Measurements from ENCODE around the gene ARAP1.

ARAP1 gene

GRCh38 chr11:72661486-72661885 lies 90.7 kb downstream of the ARAP1 start:
- Histone ChIP-seq H3K9me3 (ENCODE audit: control extremely low read depth in 1 of 5, control insufficient read depth in 4 of 5, insufficient read depth in 2 of 5, low read depth in 1 of 5, low read length in 4 of 5) (no peaks in the 10 kb centered on the region), H3K36me3 (ENCODE audit: control insufficient read depth in 4 of 4, insufficient read depth in 4 of 4, low read length in 3 of 4) (no peaks in the 10 kb centered on the region), H3K27ac (ENCODE audit: insufficient read depth in 1 of 2, low read depth in 1 of 2, low read length in 2 of 2, poor library complexity in 1 of 2, severe bottlenecking in 2 of 2) (no peak overlapping the region), H3K27me3 (replicated peaks in 2 of 5; ENCODE audit: control insufficient read depth in 4 of 5, insufficient read depth in 5 of 5, low read length in 4 of 5) (peaks cover 0 to 9% (median 0%) of the 10 kb centered on the region in 5 experiments), H3K4me1 (ENCODE audit: control extremely low read depth in 1 of 4, control insufficient read depth in 4 of 4, insufficient read depth in 4 of 4, low read length in 3 of 4) (no peaks in the 10 kb centered on the region), H3K4me3 (ENCODE audit: control insufficient read depth in 1 of 7, extremely low read depth in 1 of 7, insufficient read depth in 4 of 7, low read depth in 2 of 7, low read length in 6 of 7) (no peak overlapping the region)
- no peak for DNase-seq
- WGBS (ENCODE audit: insufficient coverage), result 96% methylated on average over 8 of the region's 9 CpGs
- CTCF ChIA-PET, result no interaction called here
- POLR2A ChIA-PET, result no interaction called here

GRCh38 chr11:72658989-72659640 lies 93.1 kb downstream of the ARAP1 start:
- ChIA-PET POLR2A (no interaction called here), CTCF (interaction anchor here (1.2 to 1.4 kb wide), 2 partner anchors 9 to 25 kb away, joined by 3 to 4 read pairs; no protein-coding TSS in a partner anchor)
- Histone ChIP-seq H3K9me3 (ENCODE audit: control extremely low read depth in 1 of 5, control insufficient read depth in 4 of 5, insufficient read depth in 2 of 5, low read depth in 1 of 5, low read length in 4 of 5) (no peaks in the 10 kb centered on the region), H3K4me3 (ENCODE audit: control insufficient read depth in 1 of 7, extremely low read depth in 1 of 7, insufficient read depth in 4 of 7, low read depth in 2 of 7, low read length in 6 of 7) (no peak overlapping the region), H3K27me3 (replicated peaks in 2 of 5; ENCODE audit: control insufficient read depth in 4 of 5, insufficient read depth in 5 of 5, low read length in 4 of 5) (peaks cover 0 to 5% (median 0%) of the 10 kb centered on the region in 5 experiments), H3K36me3 (ENCODE audit: control insufficient read depth in 4 of 4, insufficient read depth in 4 of 4, low read length in 3 of 4) (no peaks in the 10 kb centered on the region), H3K4me1 (ENCODE audit: control extremely low read depth in 1 of 4, control insufficient read depth in 4 of 4, insufficient read depth in 4 of 4, low read length in 3 of 4) (no peaks in the 10 kb centered on the region), H3K27ac (ENCODE audit: insufficient read depth in 1 of 2, low read depth in 1 of 2, low read length in 2 of 2, poor library complexity in 1 of 2, severe bottlenecking in 2 of 2) (no peak overlapping the region)
- no peak for DNase-seq
- 98% methylated on average over 5 of the region's 9 CpGs for WGBS (ENCODE audit: insufficient coverage)

GRCh38 chr11:72657411-72658100 lies 94.7 kb downstream of the ARAP1 start:
- ChIA-PET CTCF (interaction anchor here (1.2 kb wide), 1 partner anchor 26 kb away, joined by 4 read pairs; no protein-coding TSS in a partner anchor), POLR2A (no interaction called here)
- Histone ChIP-seq H3K9me3 (ENCODE audit: control extremely low read depth in 1 of 5, control insufficient read depth in 4 of 5, insufficient read depth in 2 of 5, low read depth in 1 of 5, low read length in 4 of 5) (no peaks in the 10 kb centered on the region), H3K27ac (ENCODE audit: insufficient read depth in 1 of 2, low read depth in 1 of 2, low read length in 2 of 2, poor library complexity in 1 of 2, severe bottlenecking in 2 of 2) (no peak overlapping the region), H3K27me3 (replicated peaks in 2 of 5; ENCODE audit: control insufficient read depth in 4 of 5, insufficient read depth in 5 of 5, low read length in 4 of 5) (peaks cover 0 to 5% (median 0%) of the 10 kb centered on the region in 5 experiments), H3K4me1 (ENCODE audit: control extremely low read depth in 1 of 4, control insufficient read depth in 4 of 4, insufficient read depth in 4 of 4, low read length in 3 of 4) (no peaks in the 10 kb centered on the region), H3K4me3 (ENCODE audit: control insufficient read depth in 1 of 7, extremely low read depth in 1 of 7, insufficient read depth in 4 of 7, low read depth in 2 of 7, low read length in 6 of 7) (no peak overlapping the region), H3K36me3 (ENCODE audit: control insufficient read depth in 4 of 4, insufficient read depth in 4 of 4, low read length in 3 of 4) (no peaks in the 10 kb centered on the region)
- DNase-seq, result no peak
- WGBS (ENCODE audit: insufficient coverage), result no CpG with 5 or more reads among the region's 6 CpGs

GRCh38 chr11:72655896-72656464 lies 96.2 kb downstream of the ARAP1 start:
- no peaks in the 10 kb centered on the region for H3K4me1 ChIP-seq (ENCODE audit: control extremely low read depth in 1 of 4, control insufficient read depth in 4 of 4, insufficient read depth in 4 of 4, low read length in 3 of 4)
- H3K27me3 ChIP-seq (replicated peaks in 2 of 5; ENCODE audit: control insufficient read depth in 4 of 5, insufficient read depth in 5 of 5, low read length in 4 of 5), result peaks cover 0 to 5% (median 0%) of the 10 kb centered on the region in 5 experiments
- POLR2A ChIA-PET, result no interaction called here
- no peak overlapping the region for H3K4me3 ChIP-seq (ENCODE audit: control insufficient read depth in 1 of 7, extremely low read depth in 1 of 7, insufficient read depth in 4 of 7, low read depth in 2 of 7, low read length in 6 of 7)
- no peak for DNase-seq
- CTCF ChIA-PET, result interaction anchor here (1.0 to 1.4 kb wide), 3 partner anchors 12 to 65 kb away, joined by 3 to 5 read pairs (median 3); no protein-coding TSS in a partner anchor
- no peaks in the 10 kb centered on the region for H3K36me3 ChIP-seq (ENCODE audit: control insufficient read depth in 4 of 4, insufficient read depth in 4 of 4, low read length in 3 of 4)
- H3K9me3 ChIP-seq (ENCODE audit: control extremely low read depth in 1 of 5, control insufficient read depth in 4 of 5, insufficient read depth in 2 of 5, low read depth in 1 of 5, low read length in 4 of 5), result no peaks in the 10 kb centered on the region
- WGBS (ENCODE audit: insufficient coverage), result 89% methylated on average over 10 of the region's 11 CpGs
- no peak overlapping the region for H3K27ac ChIP-seq (ENCODE audit: insufficient read depth in 1 of 2, low read depth in 1 of 2, low read length in 2 of 2, poor library complexity in 1 of 2, severe bottlenecking in 2 of 2)

GRCh38 chr11:72655014-72655413 lies 97.2 kb downstream of the ARAP1 start:
- no peak for DNase-seq
- Histone ChIP-seq H3K27ac (ENCODE audit: insufficient read depth in 1 of 2, low read depth in 1 of 2, low read length in 2 of 2, poor library complexity in 1 of 2, severe bottlenecking in 2 of 2) (no peak overlapping the region), H3K27me3 (replicated peaks in 2 of 5; ENCODE audit: control insufficient read depth in 4 of 5, insufficient read depth in 5 of 5, low read length in 4 of 5) (peaks cover 0 to 5% (median 0%) of the 10 kb centered on the region in 5 experiments), H3K4me3 (ENCODE audit: control insufficient read depth in 1 of 7, extremely low read depth in 1 of 7, insufficient read depth in 4 of 7, low read depth in 2 of 7, low read length in 6 of 7) (no peak overlapping the region), H3K36me3 (ENCODE audit: control insufficient read depth in 4 of 4, insufficient read depth in 4 of 4, low read length in 3 of 4) (no peaks in the 10 kb centered on the region), H3K9me3 (ENCODE audit: control extremely low read depth in 1 of 5, control insufficient read depth in 4 of 5, insufficient read depth in 2 of 5, low read depth in 1 of 5, low read length in 4 of 5) (no peaks in the 10 kb centered on the region), H3K4me1 (ENCODE audit: control extremely low read depth in 1 of 4, control insufficient read depth in 4 of 4, insufficient read depth in 4 of 4, low read length in 3 of 4) (no peaks in the 10 kb centered on the region)
- CTCF ChIA-PET, result interaction anchor here (1.2 to 1.4 kb wide), 2 partner anchors 20 to 29 kb away, joined by 3 to 5 read pairs; no protein-coding TSS in a partner anchor
- 75% methylated on average over 6 of the region's 8 CpGs for WGBS (ENCODE audit: insufficient coverage)
- POLR2A ChIA-PET, result no interaction called here

- Histone ChIP-seq H3K4me3 (ENCODE audit: control insufficient read depth in 1 of 7, extremely low read depth in 1 of 7, insufficient read depth in 4 of 7, low read depth in 2 of 7, low read length in 6 of 7) (no peak overlapping the region), H3K9me3 (ENCODE audit: control extremely low read depth in 1 of 5, control insufficient read depth in 4 of 5, insufficient read depth in 2 of 5, low read depth in 1 of 5, low read length in 4 of 5) (no peaks in the 10 kb centered on the region), H3K27ac (ENCODE audit: insufficient read depth in 1 of 2, low read depth in 1 of 2, low read length in 2 of 2, poor library complexity in 1 of 2, severe bottlenecking in 2 of 2) (no peak overlapping the region), H3K4me1 (ENCODE audit: control extremely low read depth in 1 of 4, control insufficient read depth in 4 of 4, insufficient read depth in 4 of 4, low read length in 3 of 4) (no peaks in the 10 kb centered on the region), H3K27me3 (replicated peaks in 2 of 5; ENCODE audit: control insufficient read depth in 4 of 5, insufficient read depth in 5 of 5, low read length in 4 of 5) (peaks cover 0 to 5% (median 0%) of the 10 kb centered on the region in 5 experiments), H3K36me3 (ENCODE audit: control insufficient read depth in 4 of 4, insufficient read depth in 4 of 4, low read length in 3 of 4) (no peaks in the 10 kb centered on the region)
- ChIA-PET POLR2A (no interaction called here), CTCF (interaction anchor here (1.0 to 1.2 kb wide), 2 partner anchors 10 to 30 kb away, joined by 3 read pairs; no protein-coding TSS in a partner anchor)
- WGBS (ENCODE audit: insufficient coverage), result 100% methylated on average over 3 of the region's 3 CpGs
- DNase-seq, result no peak
Observed at GRCh38 chr11:72653649-72654048, 98.6 kb downstream of the ARAP1 start.

Measured in common myeloid progenitor, CD34-positive (primary cell).